Endothelial cell of umbilical vein (primary cell): ENCODE results near the gene TCF7. TPM values are rescaled to one million over a fixed set of nuclear protein-coding genes. Genes with fewer than 3 reads are reported as not detected.

Source experiments
- BruUV-seq: library from RNA; stranded (reverse); fragments of 400-500 nt; replicated peaks from 2 replicates; lab custom pipeline; 2021; lab: Mats Ljungman, UMichigan
- CTCF ChIA-PET: fragments of 300-600, 350-600 bp; sonication (Branson Sonifier 250); formaldehyde crosslinking; loops from one replicate; lab custom pipeline; 2021; ENCODE audit warnings: antibody characterized with exemption, inconsistent platforms; lab: Charles Lee
- POLR2A ChIA-PET: fragments of 300-600, 350-600 bp; sonication (Branson Sonifier 250); formaldehyde crosslinking; loops from one replicate; lab custom pipeline; 2021; ENCODE audit warnings: antibody characterized with exemption, inconsistent platforms; lab: Charles Lee
- DNase-seq: peaks from one replicate; pipeline ENCODE4 v3.0.0-alpha.2; 2011; ENCODE audit warnings: low read depth, low spot score
- FAIRE-seq: peaks from 2 replicates; lab custom pipeline; 2011; peaks lifted over from hg19 to GRCh38; lab: Jason Lieb, UNC
- H2AFZ ChIP-seq: 2 replicates; pipeline ENCODE4 v1.6.0; 2012; ENCODE audit warnings: low read depth, low read length, control low read depth, inconsistent platforms
- H3K27ac ChIP-seq: 2 replicates; pipeline ENCODE4 v1.5.1; 2011; ENCODE audit warnings: low read depth, mild to moderate bottlenecking, control low read depth, low read length, moderate library complexity; ENCODE audit not compliant: insufficient read depth
- H3K27me3 ChIP-seq, 2 experiments: 2 replicates each; pipeline versions ENCODE4 v1.6.0 to v1.6.1; 2011; ENCODE audit warnings: low read length in 2 of 2, mixed read lengths in 1 of 2; ENCODE audit not compliant: control insufficient read depth in 2 of 2, insufficient read depth in 2 of 2
- H3K36me3 ChIP-seq, 2 experiments: 2 replicates in 1 of 2; 3 replicates in 1 of 2; pipeline ENCODE4 v1.5.1; 2011; ENCODE audit warnings: low read length in 2 of 2, mild to moderate bottlenecking in 1 of 2, moderate library complexity in 1 of 2; ENCODE audit not compliant: control insufficient read depth in 2 of 2, insufficient read depth in 2 of 2; ENCODE audit errors: extremely low read depth in 1 of 2
- H3K4me1 ChIP-seq: 3 replicates; pipeline ENCODE4 v1.5.1; 2011; ENCODE audit warnings: mild to moderate bottlenecking, low read length; ENCODE audit not compliant: control insufficient read depth, insufficient read depth; ENCODE audit errors: extremely low read depth
- H3K4me2 ChIP-seq: 2 replicates; pipeline ENCODE4 v1.6.1; 2011; ENCODE audit warnings: low read length, control low read depth, mixed read lengths; ENCODE audit not compliant: insufficient read depth
- H3K4me3 ChIP-seq, 3 experiments: fragments of 200-600 bp in 1 of 3; sonication (generic), shearing (Covaris generic) in 1 of 3; replicated peaks in 1 of 3; 2 replicates each; pipeline ENCODE4 v1.5.1; 2011 to 2016; ENCODE audit warnings: control low read depth in 3 of 3, low read length in 3 of 3, mild to moderate bottlenecking in 2 of 3, inconsistent platforms in 1 of 3, low read depth in 1 of 3, moderate library complexity in 1 of 3; ENCODE audit not compliant: insufficient read depth in 1 of 3
- H3K79me2 ChIP-seq: 2 replicates; pipeline ENCODE4 v1.6.0; 2012; ENCODE audit warnings: low read length, inconsistent platforms; ENCODE audit not compliant: control insufficient read depth, insufficient read depth
- H3K9ac ChIP-seq: replicated peaks from 2 replicates; pipeline ENCODE3; 2011; ENCODE audit warnings: low read length, control low read depth; ENCODE audit not compliant: insufficient read depth; ENCODE audit errors: extremely low read depth
- H3K9me1 ChIP-seq: replicated peaks from 3 replicates; pipeline ENCODE4 v1.6.0; 2011; ENCODE audit warnings: mild to moderate bottlenecking, low read length; ENCODE audit not compliant: control insufficient read depth, insufficient read depth; ENCODE audit errors: extremely low read depth
- H3K9me3 ChIP-seq: replicated peaks from 2 replicates; pipeline ENCODE4 v1.5.1; 2012; ENCODE audit warnings: low read length, inconsistent platforms; ENCODE audit not compliant: control insufficient read depth, insufficient read depth
- H4K20me1 ChIP-seq: replicated peaks from 2 replicates; pipeline ENCODE3; 2011; ENCODE audit warnings: mild to moderate bottlenecking, low read length; ENCODE audit not compliant: control insufficient read depth, insufficient read depth; ENCODE audit errors: extremely low read depth
- CTCF ChIP-seq, 2 donors: IDR thresholded peaks; 1 replicate in 1 of 2; 2 replicates in 1 of 2; pipeline ENCODE4 v1.5.1; 2011; ENCODE audit warnings: low read length in 2 of 2, mild to moderate bottlenecking in 2 of 2, moderate library complexity in 2 of 2, control low read depth in 1 of 2, inconsistent platforms in 1 of 2, low read depth in 1 of 2; ENCODE audit not compliant: insufficient read depth in 1 of 2; ENCODE audit errors: extremely low read depth in 1 of 2
- EZH2 ChIP-seq: IDR thresholded peaks from 2 replicates; pipeline ENCODE4 v1.6.1; 2012; ENCODE audit warnings: borderline replicate concordance, low read depth, mild to moderate bottlenecking, moderate library complexity, low read length, inconsistent platforms; ENCODE audit not compliant: severe bottlenecking
- FOS ChIP-seq: IDR thresholded peaks from 2 replicates; pipeline ENCODE4 v1.6.1; 2011; ENCODE audit warnings: mild to moderate bottlenecking, low read length, moderate library complexity, borderline replicate concordance; ENCODE audit not compliant: insufficient read depth
- GATA2 ChIP-seq: IDR thresholded peaks from 2 replicates; pipeline ENCODE4 v1.7.0; 2011; ENCODE audit warnings: low read depth, mild to moderate bottlenecking, moderate library complexity, mixed read lengths, low read length; ENCODE audit not compliant: insufficient read length, insufficient read depth
- JUN ChIP-seq: IDR thresholded peaks from 2 replicates; pipeline ENCODE4 v1.6.1; 2011; ENCODE audit warnings: borderline replicate concordance, low read depth; ENCODE audit not compliant: insufficient read length, insufficient read depth
- MAX ChIP-seq: IDR thresholded peaks from 2 replicates; pipeline ENCODE4 v1.6.1; 2011; ENCODE audit not compliant: insufficient read depth, insufficient read length
- MYC ChIP-seq: IDR thresholded peaks from one replicate; pipeline ENCODE4 v1.6.1; 2011; ENCODE audit warnings: mild to moderate bottlenecking, low read depth, low read length
- POLR2A ChIP-seq: IDR thresholded peaks from 2 replicates; pipeline ENCODE4 v1.6.1; 2012; ENCODE audit warnings: low read depth, mild to moderate bottlenecking, control low read depth, low read length
- POLR2AphosphoS5 ChIP-seq: IDR thresholded peaks from 2 replicates; pipeline ENCODE4 v1.6.1; 2012; ENCODE audit warnings: low read depth, mild to moderate bottlenecking, control low read depth, low read length, moderate library complexity; ENCODE audit not compliant: insufficient read depth
- dilution Hi-C: fragments of 300-500 bp; cut with MboI; formaldehyde crosslinking; loops from one replicate; pipeline ENCODE4 v1.15.0; 2019; ENCODE audit warnings: low sequenced_read_pairs; ENCODE audit not compliant: extremely low pct_ligation_motif_present
- intact Hi-C: fragments of 100-400 bp; cut with micrococcal nuclease; formaldehyde crosslinking; loops from one replicate; pipeline ENCODE4 v1.10.0; 2022
- polyA plus RNA-seq, 4 experiments: library from polyadenylated mRNA; depleted of rRNA in 3 of 4; stranded (reverse) in 3 of 4; unstranded in 1 of 4; fragments of >200 nt; gene quantifications; 2 replicates each; pipeline versions ENCODE4 v1.2.1 to v1.2.3, GENCODE V29; 2011 to 2012; ENCODE audit warnings: missing spikeins in 1 of 4
- total RNA-seq: library from RNA; stranded (reverse); gene quantifications from 2 replicates; pipeline ENCODE4 v1.2.3, GENCODE V29; 2021

TCF7 gene
- total and polyA plus RNA-seq, 2 donors (not counting 3 experiments of a cell fraction or from before 2014, with no cell fraction given) = 1.8 to 2.5 TPM

GRCh38 chr5:134072471-134073210 is 41.8 kb upstream of the TCF7 start:
- H3K9ac ChIP-seq = no peak overlapping the region
- no peaks in the 10 kb centered on the region for H3K9me3 ChIP-seq
- intact Hi-C loops = no loop called here
- H3K36me3 ChIP-seq = no peaks in the 10 kb centered on the region
- no peak overlapping the region for H3K4me2 ChIP-seq
- no peaks in the 10 kb centered on the region for H3K79me2 ChIP-seq
- ChIA-PET CTCF (interaction anchor here (1.2 kb wide), 1 partner anchor 33 kb away, joined by 6 read pairs; no protein-coding TSS in a partner anchor), POLR2A (no interaction called here)
- H3K9me1 ChIP-seq = no peaks in the 10 kb centered on the region
- no peak overlapping the region for H3K4me3 ChIP-seq
- H2AFZ ChIP-seq = no peak overlapping the region
- H4K20me1 ChIP-seq = no peaks in the 10 kb centered on the region
- DNase-seq = no peak
- no peaks in the 10 kb centered on the region for H3K4me1 ChIP-seq
- H3K27me3 ChIP-seq = peaks cover 22 to 25% of the 10 kb centered on the region in 2 experiments
- BruUV-seq = no TSS peak
- dilution Hi-C loops = no loop called here
- no peak overlapping the region for H3K27ac ChIP-seq
- no peak for FAIRE-seq
- no peak for TF ChIP-seq POLR2AphosphoS5

- no peak overlapping the region for H3K9ac ChIP-seq
- no peaks in the 10 kb centered on the region for H4K20me1 ChIP-seq
- intact Hi-C loops = no loop called here
- FAIRE-seq (no peak), DNase-seq (no peak)
- peaks cover 22 to 25% of the 10 kb centered on the region in 2 experiments for H3K27me3 ChIP-seq
- BruUV-seq = no TSS peak
- H3K9me1 ChIP-seq = no peaks in the 10 kb centered on the region
- ChIA-PET POLR2A (no interaction called here), CTCF (interaction anchor here (1.2 to 1.7 kb wide), 2 partner anchors 34 to 47 kb away, joined by 3 to 8 read pairs; no protein-coding TSS in a partner anchor)
- H3K4me1 ChIP-seq = no peaks in the 10 kb centered on the region
- H3K9me3 ChIP-seq = no peaks in the 10 kb centered on the region
- H3K27ac ChIP-seq = no peak overlapping the region
- dilution Hi-C loops = no loop called here
- H3K79me2 ChIP-seq = no peaks in the 10 kb centered on the region
- H3K36me3 ChIP-seq = no peaks in the 10 kb centered on the region
- no peak overlapping the region for H3K4me3 ChIP-seq
- no peak overlapping the region for H3K4me2 ChIP-seq
- no peak overlapping the region for H2AFZ ChIP-seq
- TF ChIP-seq GATA2 = no peak
- no peak for TF ChIP-seq MAX
- TF ChIP-seq EZH2 = no peak
- no peak for TF ChIP-seq MYC
- no peak for TF ChIP-seq POLR2A
- TF ChIP-seq CTCF (IDR thresholded peaks at IDR 0.05; ENCODE audit: extremely low read depth in 1 of 2, insufficient read depth in 1 of 2, low read depth in 1 of 2, low read length in 2 of 2) = no peak
- TF ChIP-seq POLR2AphosphoS5 = no peak
- TF ChIP-seq JUN = no peak
- no peak for TF ChIP-seq FOS
These were observed 41.1 kb upstream of the TCF7 start for GRCh38 chr5:134073404-134073803.
